ENCODE results near the gene PRMT1.

Gene PRMT1

DNA sequence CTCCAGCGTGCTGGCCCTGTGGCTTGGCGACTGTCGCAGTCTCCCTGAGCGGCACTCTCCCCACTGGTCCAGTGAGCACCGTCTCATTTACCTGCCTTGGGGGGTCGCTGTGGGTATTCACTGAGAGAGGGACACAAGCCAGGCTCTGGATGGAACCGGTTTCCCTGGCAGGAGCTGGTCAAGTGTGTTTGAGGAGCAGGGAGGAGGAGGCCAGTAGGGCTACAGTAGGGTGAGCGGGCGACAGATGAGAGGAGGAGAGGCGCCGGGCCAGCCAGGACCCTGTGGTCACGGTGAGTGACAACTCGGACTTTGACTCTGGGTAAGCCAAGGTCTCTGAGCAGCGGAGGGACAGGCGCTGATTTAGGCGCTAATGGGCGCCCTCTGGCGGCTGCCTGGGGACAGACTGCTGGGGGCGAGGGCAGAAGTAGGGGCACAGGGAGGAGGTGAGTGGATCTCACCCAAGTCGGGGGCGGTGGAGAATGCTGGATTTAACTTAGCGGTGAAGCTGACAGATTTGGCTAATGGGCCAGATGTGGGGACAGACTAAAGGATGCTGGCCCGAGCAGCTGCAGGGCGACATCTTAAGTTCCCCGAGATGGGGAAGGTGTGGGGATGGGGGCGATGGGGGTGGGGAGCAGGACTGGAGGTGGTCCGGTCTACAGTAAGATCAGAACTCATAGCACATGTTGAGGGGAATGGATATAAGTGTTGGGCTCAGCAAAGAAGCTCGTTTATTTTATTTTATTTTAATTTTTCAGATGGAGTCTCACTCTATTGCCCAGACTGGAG is 4.7 kb upstream of the PRMT1 start:
- peak; percentile 55 for DNase-seq

- DNase-seq = peak; percentile 72
Measured at GRCh38 chr19:49676136-49676783, 811 bp upstream of the PRMT1 start.

DNA sequence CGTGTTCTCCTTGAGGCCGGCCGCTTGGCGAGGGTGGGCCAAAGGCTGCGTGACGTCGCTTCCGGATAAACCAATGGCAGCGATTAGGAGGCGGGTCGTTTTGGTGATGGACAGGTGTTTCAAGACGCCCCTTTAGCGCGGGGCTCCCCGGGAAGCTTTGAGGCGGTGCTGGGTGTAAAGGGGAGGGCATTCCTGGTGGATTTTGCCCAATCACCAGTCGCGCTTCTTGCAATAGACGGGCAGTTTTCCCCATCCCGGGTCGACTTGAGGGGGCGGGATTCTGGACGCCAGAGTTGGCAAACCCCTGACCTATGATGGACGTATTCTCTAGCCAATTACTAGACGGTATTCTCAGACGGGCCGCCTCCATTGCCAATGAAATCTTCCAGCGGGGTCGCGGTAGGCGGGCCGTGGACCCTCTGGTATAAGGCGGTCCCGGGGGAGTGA is 264 bp upstream of the PRMT1 start:
- DNase-seq = peak; percentile 98

DNA sequence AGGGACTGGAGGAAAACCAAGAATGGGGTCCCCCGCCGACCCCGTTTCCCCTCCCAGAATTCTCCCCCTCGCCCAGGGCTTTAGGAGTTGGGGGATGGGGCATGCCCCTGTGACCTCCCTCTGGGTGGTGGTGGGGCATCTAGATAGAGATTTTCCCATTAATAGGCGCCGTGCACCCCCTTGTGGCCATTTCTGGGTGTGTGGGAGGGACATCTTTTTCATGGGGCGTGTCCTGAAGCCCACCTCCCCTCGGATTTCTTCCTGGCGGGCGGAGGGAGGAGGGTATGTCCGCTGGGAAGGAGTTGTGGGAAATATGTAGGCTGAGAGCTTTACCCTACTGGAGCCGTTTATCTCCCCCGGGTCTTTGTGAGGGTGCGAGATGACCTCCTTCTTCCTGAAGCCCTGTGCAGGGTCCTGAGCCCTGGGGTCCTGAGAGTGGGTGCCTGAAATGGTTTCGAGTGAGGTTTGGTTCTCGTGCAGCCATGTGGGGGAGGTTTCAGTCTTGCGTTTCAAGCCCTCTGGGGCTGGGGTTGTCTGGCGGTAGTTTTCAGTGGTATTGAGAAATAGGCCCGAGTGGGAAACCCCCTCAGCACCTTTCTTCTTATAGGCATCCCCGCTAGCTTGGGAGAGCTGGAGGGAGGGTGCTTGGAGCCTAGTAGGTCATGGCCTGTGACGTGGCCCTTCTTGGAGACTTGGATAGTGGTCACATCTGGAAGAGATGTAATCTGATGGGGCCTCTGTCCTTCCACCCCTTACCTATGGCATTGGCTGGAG is 1.0 kb downstream of the PRMT1 start:
- DNase-seq = peak; percentile 67

- DNase-seq = no peak
Measured at GRCh38 chr19:49678985-49679770, 2.1 kb downstream of the PRMT1 start.

DNA sequence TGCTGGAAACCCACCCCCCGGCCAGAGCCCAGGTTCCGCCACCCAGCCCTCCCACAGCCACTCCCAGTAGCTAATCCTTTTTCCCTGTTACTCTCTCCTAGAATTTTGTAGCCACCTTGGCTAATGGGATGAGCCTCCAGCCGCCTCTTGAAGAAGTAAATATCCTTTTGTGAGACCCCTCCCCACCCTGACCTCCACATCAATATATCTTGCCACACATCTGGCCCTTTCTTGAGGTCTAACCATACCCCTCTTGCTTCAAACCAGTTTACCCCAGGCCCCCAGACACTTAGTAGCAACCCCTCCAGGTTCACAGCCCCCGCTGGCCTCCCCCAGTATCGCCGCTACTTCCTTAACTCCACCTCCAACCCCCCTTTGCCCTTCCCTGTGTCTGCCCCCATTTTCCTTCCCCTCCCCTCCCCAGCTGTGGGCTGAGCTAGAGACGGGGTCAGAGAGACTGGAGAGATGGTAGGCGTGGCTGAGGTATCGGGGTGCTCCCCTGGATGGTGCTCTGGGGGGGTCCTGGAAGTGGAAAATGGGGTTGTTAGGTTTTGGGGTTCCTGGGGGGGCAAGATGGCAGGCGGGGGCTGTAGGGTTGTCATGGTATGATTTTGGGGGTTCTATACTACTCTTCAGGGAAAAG is 2.8 kb downstream of the PRMT1 start:
- no peak for DNase-seq

- peak; percentile 70 for DNase-seq
Measured at GRCh38 chr19:49680421-49681351, 3.6 kb downstream of the PRMT1 start.

DNA sequence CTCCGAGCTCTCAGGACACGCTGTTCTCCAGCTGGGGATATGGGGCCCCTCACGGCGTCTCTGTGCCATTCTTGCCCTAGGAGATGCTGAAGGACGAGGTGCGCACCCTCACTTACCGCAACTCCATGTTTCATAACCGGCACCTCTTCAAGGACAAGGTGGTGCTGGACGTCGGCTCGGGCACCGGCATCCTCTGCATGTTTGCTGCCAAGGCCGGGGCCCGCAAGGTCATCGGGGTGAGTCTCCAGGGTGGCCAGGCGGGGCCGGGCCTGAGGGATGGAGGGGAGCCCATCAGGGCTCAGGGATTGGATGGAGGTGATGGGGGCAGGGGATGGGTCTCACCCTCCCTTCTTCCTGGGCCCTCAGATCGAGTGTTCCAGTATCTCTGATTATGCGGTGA is 4.8 kb downstream of the PRMT1 start:
- no peak for DNase-seq

DNA sequence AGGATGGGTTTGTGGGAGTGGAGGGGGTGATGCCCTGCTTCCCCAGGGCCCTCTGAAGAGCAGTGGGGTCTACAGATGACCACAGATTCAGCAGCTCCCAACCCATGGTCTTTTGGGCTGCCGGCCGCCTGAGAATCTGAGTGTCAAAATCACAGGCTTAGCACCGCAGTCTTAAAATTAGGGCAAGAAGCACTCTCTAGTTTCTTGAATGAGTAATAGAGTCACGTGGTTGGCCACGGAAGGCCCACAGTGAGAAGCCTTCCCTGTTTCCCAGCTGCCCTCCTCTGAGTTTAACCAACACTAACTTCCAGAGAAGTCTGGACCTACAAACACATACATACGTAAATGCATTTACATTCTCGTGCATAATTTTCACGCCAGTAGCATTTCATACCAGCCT is 5.2 kb downstream of the PRMT1 start:
- DNase-seq = no peak

- no peak for DNase-seq
Measured at GRCh38 chr19:49683814-49684250, 6.8 kb downstream of the PRMT1 start.

DNA sequence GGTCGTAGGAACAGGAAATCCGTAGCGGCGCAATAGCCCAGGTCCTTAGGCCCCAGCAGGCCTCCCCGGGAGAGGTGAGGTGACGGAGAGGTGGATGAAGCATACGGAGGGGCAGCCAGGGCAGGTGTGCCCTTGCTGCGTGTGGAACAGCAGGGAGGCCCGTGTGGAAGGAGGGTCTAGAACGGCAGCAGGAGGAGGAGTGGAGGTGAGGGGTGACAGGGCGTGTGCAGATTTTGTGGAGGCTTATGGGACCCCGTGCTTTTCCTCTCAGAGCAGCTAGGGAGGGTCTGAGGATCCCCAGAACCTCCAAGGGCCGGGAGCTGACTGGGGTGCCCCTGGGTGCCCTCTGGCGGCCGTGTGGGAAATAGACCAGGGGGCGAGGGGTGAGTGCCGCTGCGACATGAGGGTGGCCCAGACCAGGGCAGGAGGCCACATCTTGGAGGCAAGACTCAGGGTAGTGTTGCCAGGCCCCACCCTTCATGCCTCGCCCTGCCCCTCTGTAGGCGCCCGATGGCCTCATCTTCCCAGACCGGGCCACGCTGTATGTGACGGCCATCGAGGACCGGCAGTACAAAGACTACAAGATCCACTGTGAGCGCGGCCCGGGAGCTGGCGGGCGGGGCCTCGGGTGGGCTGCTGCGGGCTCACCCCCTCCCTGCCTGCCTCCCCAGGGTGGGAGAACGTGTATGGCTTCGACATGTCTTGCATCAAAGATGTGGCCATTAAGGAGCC is 7.3 kb downstream of the PRMT1 start:
- no peak for DNase-seq

DNA sequence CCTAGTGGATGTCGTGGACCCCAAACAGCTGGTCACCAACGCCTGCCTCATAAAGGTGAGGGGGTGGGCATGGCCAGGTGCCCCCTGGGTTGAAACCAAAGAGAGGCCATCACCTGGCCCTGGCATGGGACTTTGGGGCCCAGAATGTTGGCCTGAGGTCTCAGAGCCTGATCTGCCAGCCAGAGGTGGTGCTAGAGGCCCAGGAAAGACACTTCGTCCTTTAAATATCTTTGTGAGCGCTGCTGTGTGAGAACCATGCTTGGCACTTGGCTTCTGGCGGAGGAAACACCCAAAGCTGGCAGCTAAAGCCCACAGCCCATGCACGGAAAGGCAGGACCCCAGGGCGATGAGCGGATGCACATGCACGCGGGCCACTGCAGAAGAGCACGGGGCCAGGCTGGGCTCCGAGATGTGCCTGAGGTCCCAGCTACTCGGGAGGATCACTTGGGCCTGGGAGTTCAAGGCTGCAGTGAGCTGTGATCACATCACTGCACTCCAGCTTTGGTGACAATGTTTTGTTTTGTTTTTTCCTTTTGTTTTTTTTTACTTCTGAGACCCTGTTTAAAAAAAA is 8.0 kb downstream of the PRMT1 start:
- DNase-seq = no peak

GRCh38 chr19:49685845-49686332 is 8.8 kb downstream of the PRMT1 start:
- DNase-seq = no peak

GRCh38 chr19:49686503-49687088 is 9.5 kb downstream of the PRMT1 start:
- no peak for DNase-seq

GRCh38 chr19:49687150-49687549 is 10.1 kb downstream of the PRMT1 start:
- DNase-seq = no peak

- no peak for DNase-seq
Measured at GRCh38 chr19:49687566-49688316, 10.7 kb downstream of the PRMT1 start.

DNA sequence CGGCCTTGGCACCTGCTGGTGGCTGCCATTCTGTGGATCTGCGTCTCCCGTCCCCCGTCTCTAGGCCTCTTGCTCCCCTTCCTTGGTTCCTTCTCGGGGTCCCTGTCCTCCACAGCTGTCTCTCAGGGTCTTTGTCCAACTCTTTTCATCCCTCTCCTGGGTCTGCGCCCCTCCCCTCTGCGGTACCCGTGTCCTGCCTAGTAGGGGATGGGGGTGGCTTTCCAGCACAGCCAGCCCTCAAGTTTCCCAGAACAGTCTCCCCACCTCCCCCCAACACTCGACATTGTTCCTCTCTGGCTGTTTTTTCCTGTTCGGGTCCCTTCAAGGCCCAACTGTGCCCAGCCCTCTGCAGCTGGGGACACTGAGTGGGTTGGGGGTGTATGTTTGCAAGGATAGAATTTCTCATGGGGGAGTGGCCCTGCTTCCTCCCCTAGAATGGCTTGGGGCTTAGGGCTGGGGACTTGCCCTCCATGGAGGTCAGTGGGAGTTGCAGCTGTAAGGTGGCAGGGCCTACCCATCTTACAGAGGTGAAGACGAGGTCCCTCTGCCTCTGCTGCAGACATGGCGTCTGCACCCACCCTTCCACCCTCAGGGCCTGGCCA is 11.6 kb downstream of the PRMT1 start:
- no peak for DNase-seq

Measured in NK-92 treated with Interleukin-12 subunit alpha and Interleukin-12 subunit beta, amount 100 ng/mL, for 24 hours (cell line).